ENCODE measurements around the gene NPHP4. TPM values are rescaled to one million over a fixed set of nuclear protein-coding genes. Genes with fewer than 3 reads are reported as not detected.

Gene NPHP4
- polyA plus RNA-seq, 1 donor (not counting 4 experiments of a cell fraction or from before 2014, with no cell fraction given) = 3.7 TPM

DNA sequence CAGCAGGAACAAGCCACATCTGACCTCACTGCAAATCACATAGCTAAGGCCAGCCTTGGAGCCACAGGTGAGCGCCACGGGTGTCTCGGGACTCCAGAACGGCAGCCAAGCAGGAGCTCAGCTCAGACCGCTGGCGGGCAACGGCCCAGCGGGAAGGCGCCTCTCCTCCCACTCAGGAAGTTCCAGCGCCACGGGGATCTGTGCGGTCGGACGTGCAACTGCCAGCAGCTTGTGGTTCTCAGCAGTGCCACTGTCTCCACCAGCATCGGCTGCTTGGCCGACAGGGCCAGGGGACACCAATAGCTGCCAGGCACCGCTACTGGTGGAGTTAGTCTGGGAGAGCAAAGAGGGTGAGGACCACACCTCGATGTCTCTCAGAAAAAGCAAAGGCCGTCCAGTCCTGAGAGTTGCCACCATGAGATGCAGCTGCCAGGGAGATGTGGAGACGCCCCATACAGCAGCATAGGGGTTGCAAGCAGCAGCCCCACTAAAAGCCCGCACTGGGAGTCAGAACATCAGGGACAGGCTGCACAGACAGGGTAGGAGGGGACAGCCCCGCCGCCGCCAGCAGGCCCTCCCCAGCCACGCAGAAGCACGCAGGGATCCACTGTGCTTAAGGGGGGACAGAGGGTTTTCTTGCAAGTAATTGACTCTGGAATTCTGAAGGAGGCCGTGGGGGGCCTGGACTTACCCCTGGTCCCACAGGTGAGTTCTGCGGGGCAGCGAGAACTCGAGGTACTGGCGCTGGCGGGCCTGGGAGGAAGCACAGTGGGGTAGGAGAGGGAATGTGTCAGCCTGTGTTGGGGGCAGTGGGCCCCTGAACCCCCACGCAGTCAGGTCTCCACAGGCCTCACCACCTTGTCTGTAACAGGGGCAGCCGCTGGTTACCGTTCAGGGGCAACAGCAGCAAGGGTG, 83.5 kb downstream of the NPHP4 start:
- no peak overlapping the region for H3K27ac ChIP-seq (ENCODE audit: control insufficient read depth, insufficient read depth, low read length)
- no peaks in the 10 kb centered on the region for H3K9me1 ChIP-seq (ENCODE audit: control insufficient read depth, extremely low read depth, insufficient read depth, low read length)
- H3K9ac ChIP-seq (ENCODE audit: control insufficient read depth, extremely low read depth, insufficient read depth, low read length) = no peak overlapping the region
- H3K27me3 ChIP-seq (ENCODE audit: control insufficient read depth, extremely low read depth, insufficient read depth, low read length) = no peaks in the 10 kb centered on the region
- H3K4me1 ChIP-seq (ENCODE audit: control insufficient read depth, extremely low read depth, insufficient read depth, low read length) = no peaks in the 10 kb centered on the region
- dilution Hi-C loops (cut with MboI; ENCODE audit: extremely low pct_ligation_motif_present, low sequenced_read_pairs) = no loop called here
- H3K9me3 ChIP-seq (ENCODE audit: control insufficient read depth, low read depth, low read length) = no peaks in the 10 kb centered on the region
- FAIRE-seq = no peak
- H2AFZ ChIP-seq (ENCODE audit: control insufficient read depth, low read length) = no peak overlapping the region
- H3K4me2 ChIP-seq (ENCODE audit: control insufficient read depth, extremely low read depth, insufficient read depth, low read depth, low read length) = no peak overlapping the region
- H3K79me2 ChIP-seq (ENCODE audit: control insufficient read depth, insufficient read depth, low read length) = no peaks in the 10 kb centered on the region
- TF ChIP-seq, protein P1, sequence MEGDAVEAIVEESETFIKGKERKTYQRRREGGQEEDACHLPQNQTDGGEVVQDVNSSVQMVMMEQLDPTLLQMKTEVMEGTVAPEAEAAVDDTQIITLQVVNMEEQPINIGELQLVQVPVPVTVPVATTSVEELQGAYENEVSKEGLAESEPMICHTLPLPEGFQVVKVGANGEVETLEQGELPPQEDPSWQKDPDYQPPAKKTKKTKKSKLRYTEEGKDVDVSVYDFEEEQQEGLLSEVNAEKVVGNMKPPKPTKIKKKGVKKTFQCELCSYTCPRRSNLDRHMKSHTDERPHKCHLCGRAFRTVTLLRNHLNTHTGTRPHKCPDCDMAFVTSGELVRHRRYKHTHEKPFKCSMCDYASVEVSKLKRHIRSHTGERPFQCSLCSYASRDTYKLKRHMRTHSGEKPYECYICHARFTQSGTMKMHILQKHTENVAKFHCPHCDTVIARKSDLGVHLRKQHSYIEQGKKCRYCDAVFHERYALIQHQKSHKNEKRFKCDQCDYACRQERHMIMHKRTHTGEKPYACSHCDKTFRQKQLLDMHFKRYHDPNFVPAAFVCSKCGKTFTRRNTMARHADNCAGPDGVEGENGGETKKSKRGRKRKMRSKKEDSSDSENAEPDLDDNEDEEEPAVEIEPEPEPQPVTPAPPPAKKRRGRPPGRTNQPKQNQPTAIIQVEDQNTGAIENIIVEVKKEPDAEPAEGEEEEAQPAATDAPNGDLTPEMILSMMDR (optimal IDR thresholded peaks at IDR 0.05 in 1 of 3, IDR thresholded peaks at IDR 0.05 in 1 of 3, conservative IDR thresholded peaks at IDR 0.05 in 1 of 3; ENCODE audit: extremely low read depth in 1 of 3, insufficient read depth in 2 of 3, low read length in 3 of 3) = no peak
- no peak for TF ChIP-seq EZH2 (IDR thresholded peaks at IDR 0.05; ENCODE audit: low read length)
- no peak overlapping the region for H3K4me3 ChIP-seq (ENCODE audit: control insufficient read depth in 2 of 3, extremely low read depth in 1 of 3, insufficient read depth in 2 of 3, low read depth in 1 of 3, low read length in 3 of 3)
- H3K36me3 ChIP-seq (ENCODE audit: control insufficient read depth in 2 of 2, extremely low read depth in 1 of 2, insufficient read depth in 2 of 2, low read length in 2 of 2) = peaks cover 2 to 3% of the 10 kb centered on the region in 2 experiments
- no peak for DNase-seq (ENCODE audit: low read depth, low spot score)
- H4K20me1 ChIP-seq (ENCODE audit: control insufficient read depth, extremely low read depth, insufficient read depth, low read length) = no peaks in the 10 kb centered on the region

DNA sequence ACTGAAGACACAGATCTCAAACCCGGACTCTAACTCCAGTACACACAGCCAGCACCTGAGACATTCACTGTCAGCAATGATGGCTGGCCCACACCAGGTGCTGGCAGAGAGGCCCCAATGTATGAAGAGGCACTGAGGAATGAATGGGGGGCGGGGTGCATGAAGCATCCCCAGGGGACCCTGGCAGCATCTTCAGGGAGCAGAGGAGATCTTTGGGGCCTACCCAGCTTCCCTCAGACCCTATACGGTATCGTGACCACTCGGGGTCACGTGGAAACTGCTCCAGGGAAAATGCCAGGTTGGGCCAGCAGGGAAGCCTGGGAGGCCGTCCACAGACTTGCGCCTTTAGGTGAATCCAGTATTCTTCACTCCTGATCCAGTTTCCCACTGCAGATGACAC, 84.3 kb downstream of the NPHP4 start:
- H3K27ac ChIP-seq (ENCODE audit: control insufficient read depth, insufficient read depth, low read length) = no peak overlapping the region
- H3K9ac ChIP-seq (ENCODE audit: control insufficient read depth, extremely low read depth, insufficient read depth, low read length) = no peak overlapping the region
- FAIRE-seq = no peak
- H3K79me2 ChIP-seq (ENCODE audit: control insufficient read depth, insufficient read depth, low read length) = no peaks in the 10 kb centered on the region
- no peak overlapping the region for H3K4me2 ChIP-seq (ENCODE audit: control insufficient read depth, extremely low read depth, insufficient read depth, low read depth, low read length)
- no peaks in the 10 kb centered on the region for H4K20me1 ChIP-seq (ENCODE audit: control insufficient read depth, extremely low read depth, insufficient read depth, low read length)
- H3K36me3 ChIP-seq (ENCODE audit: control insufficient read depth in 2 of 2, extremely low read depth in 1 of 2, insufficient read depth in 2 of 2, low read length in 2 of 2) = peaks cover 3% of the 10 kb centered on the region in 2 experiments
- no peaks in the 10 kb centered on the region for H3K9me3 ChIP-seq (ENCODE audit: control insufficient read depth, low read depth, low read length)
- no peak for TF ChIP-seq EZH2 (IDR thresholded peaks at IDR 0.05; ENCODE audit: low read length)
- TF ChIP-seq, protein P1 (optimal IDR thresholded peaks at IDR 0.05 in 1 of 3, IDR thresholded peaks at IDR 0.05 in 1 of 3, conservative IDR thresholded peaks at IDR 0.05 in 1 of 3; ENCODE audit: extremely low read depth in 1 of 3, insufficient read depth in 2 of 3, low read length in 3 of 3) = no peak
- no peak overlapping the region for H3K4me3 ChIP-seq (ENCODE audit: control insufficient read depth in 2 of 3, extremely low read depth in 1 of 3, insufficient read depth in 2 of 3, low read depth in 1 of 3, low read length in 3 of 3)
- H3K27me3 ChIP-seq (ENCODE audit: control insufficient read depth, extremely low read depth, insufficient read depth, low read length) = no peaks in the 10 kb centered on the region
- no peak for DNase-seq (ENCODE audit: low read depth, low spot score)
- no peaks in the 10 kb centered on the region for H3K9me1 ChIP-seq (ENCODE audit: control insufficient read depth, extremely low read depth, insufficient read depth, low read length)
- H2AFZ ChIP-seq (ENCODE audit: control insufficient read depth, low read length) = no peak overlapping the region
- no peaks in the 10 kb centered on the region for H3K4me1 ChIP-seq (ENCODE audit: control insufficient read depth, extremely low read depth, insufficient read depth, low read length)
- dilution Hi-C loops (cut with MboI; ENCODE audit: extremely low pct_ligation_motif_present, low sequenced_read_pairs) = no loop called here
